DMS153 treated with DMSO at 0.1 percent for 48 hours (cell line): ENCODE data around the gene CFAP46.
"Not testable (repeated sequence)": the region's sequence is repeated elsewhere in the genome, so short reads cannot be mapped to it uniquely, and the experiment has no call there.

Experiments
- DNase-seq: peaks from one replicate; lab custom pipeline; 2025; ENCODE audit not compliant: unreplicated experiment; lab: John Stamatoyannopoulos, UW

CFAP46 gene

DNA sequence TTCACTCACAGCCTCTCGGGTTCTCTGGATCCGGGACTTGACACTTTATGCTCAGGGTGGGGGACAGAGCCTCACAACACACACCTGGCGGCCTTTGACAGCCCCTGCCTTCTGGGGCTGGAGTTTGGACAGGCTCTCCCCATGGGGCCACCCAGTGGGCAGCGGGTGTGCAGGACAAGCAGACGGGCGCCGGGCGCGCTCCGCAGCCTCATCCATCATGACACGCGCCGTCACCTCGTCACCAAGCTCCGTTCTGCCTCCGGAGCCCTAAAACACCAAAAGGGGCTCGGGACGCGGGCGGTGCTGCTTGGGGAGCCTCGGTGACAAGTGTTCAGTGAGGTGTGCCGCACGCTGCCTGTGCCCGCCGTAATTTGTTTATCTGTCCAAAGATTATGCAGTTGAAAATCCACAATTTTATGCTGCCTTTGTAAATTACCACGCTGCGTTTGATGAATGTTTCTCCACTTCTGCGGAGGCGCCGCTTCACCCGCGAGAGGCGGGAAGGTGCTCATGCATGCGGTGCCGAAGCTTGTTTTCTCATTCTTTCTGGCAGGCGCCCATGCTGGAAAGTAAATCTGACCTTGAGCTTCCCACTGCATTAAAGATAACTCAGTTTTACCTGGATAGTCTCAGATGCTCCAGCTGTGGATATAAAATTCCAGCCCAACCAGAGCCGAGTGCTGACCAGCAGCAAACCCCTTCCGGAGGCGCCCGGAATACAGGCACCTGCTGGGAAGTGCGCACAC is 162.6 kb downstream of the CFAP46 start:
- DNase-seq: no peak

DNA sequence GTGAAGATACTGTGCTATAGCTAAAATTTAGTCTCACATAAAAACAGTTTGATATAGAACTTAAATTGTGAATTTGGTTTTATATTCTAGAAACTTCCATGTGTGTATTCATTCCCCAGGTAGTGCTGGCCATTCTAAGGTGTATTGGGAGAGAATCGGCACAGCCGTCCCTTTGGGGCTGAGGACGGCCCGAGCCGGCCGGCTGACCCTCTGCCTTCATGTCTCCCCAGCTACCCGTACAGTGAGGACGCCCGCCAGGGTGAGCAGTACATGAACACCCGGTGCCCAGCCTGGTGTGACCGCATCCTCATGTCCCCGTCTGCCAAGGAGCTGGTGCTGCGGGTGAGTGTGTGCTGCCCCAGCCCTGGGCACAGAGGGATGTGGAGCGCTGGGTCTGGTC is 164.9 kb downstream of the CFAP46 start:
- no peak for DNase-seq

DNA sequence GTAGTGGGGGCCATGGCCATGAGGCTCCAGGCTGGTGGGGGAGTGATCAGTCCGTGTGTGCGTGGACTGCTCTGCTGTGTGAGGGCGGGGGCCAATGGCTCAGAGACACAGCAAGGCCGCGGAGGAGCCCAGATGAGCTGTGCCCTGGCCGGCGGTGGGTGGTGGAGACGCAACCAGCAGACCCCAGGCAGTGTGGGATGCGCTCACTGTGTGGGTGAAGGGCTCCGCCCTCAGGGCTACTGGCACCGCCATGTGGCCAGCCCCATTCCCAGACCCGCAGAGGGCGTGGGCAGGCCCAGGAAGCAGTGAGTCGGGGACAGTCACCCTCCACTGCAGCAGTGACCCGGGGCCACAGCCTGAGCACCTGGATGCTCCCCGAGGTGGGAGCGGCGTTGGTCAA is 165.5 kb downstream of the CFAP46 start:
- DNase-seq: no peak

DNA sequence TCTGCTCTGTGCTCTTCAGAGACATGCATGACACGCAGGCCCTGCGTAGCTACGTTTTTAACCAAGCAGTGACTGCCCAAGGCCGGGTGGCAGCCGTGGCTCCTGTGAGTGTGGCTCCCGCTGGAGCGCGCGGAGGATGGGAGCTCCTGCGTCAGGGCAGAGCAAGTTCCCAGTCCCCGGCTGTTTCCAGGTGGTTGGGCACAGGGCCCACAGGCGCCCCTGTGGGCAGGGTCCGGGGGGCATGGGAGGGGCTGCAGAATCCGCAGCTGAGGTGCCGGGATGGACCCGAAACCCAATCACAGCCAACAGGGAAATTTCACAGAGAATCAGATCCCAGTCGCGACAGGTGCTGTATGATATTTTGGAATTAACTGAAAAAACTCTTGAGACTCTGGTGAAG is 166.2 kb downstream of the CFAP46 start:
- no peak for DNase-seq

DNA sequence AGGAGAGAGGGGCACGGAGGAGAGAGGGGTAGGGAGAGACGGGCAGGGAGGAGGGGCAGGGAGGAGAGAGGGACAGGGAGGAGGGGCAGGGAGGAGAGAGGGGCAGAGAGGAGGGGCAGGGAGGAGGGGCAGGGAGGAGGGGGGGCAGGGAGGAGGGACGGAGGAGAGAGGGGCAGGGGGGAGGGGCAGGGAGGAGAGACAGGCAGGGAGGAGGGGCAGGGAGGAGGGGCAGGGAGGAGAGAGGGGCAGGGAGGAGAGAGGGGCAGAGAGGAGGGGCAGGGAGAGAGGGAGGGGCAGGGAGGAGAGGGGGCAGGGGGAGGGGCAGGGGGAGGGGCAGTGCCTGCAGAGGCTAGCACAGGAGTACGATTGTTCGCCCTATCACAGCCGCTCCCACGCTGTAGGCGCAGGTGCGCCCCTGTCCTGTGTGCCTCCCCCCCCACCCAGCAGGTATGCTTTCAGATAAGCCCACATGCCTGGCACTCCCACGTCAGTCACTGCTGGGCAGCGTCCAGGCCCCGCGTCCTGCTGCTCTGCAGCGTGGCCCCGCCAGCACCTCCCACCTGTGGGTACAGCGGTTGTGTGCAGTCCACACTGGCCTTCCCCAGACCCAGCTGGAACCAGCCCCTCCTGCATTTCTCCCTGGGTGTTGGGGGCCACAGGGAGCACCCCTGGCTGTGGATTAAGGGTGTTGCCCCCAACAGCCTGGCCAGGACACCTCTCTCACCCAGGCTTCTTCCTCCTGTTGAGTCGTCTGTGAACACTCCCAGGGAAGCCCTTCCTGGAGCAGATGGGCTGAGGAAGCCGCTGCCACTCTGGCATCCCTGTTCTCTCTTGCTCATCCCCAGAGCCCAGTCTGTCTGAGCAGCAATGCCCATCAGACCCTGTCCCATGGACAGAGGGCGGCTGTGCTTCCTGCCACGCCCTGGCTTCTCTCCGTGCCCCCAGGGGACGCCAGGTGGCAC is 167.2 kb downstream of the CFAP46 start:
- DNase-seq: no peak

DNA sequence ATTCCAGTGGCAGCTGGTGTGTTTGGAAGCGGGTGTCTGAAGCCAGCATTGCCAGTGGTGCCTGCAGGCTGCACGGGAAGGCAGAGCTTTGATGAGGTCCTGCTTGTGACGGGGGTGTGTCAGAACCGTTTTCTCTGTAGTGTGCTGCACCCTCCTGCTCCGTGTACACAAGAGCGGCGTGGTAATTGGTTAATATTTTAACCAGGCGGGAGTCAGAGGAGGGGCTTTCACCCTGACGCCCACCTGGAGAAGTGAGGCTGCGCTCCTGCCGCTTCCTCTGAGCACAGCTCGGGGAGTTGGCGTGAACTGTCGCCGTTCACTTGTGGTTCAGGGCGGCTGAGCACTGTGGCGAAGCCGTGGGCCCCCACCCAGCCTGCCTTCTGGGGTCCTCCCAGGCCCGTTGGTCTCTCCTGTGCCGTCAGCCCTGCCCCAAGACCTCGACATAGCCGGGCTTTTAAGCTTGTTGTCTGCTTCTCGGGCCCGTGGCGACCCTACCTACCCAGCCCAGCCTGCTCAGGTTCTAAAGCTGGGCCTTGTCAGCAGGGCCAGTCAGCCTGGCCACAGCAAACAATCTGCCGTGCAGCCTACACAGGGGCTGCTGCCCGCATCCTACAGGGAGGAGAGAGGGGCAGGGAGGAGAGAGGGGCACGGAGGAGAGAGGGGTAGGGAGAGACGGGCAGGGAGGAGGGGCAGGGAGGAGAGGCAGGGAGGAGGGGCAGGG is 168.0 kb downstream of the CFAP46 start:
- no peak for DNase-seq

DNA sequence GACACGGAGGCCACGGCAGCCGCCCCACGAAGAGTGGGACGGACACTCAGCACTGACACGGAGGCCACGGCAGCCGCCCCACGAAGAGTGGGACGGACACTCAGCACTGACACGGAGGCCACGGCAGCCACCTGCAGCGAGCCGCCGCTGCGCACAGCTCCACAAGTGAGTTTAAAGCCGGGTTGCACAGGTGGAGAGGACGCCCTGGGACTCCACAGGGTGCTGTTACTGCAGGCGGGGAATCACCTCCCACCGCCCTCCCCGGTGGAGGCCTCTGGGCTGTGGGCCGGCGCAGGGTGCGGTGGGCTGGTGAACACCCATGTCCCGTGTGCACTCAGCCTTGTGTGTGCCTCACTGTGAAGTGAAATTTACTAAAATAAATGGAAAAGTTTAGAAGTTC is 169.6 kb downstream of the CFAP46 start:
- DNase-seq: not testable (repeated sequence)

DNA sequence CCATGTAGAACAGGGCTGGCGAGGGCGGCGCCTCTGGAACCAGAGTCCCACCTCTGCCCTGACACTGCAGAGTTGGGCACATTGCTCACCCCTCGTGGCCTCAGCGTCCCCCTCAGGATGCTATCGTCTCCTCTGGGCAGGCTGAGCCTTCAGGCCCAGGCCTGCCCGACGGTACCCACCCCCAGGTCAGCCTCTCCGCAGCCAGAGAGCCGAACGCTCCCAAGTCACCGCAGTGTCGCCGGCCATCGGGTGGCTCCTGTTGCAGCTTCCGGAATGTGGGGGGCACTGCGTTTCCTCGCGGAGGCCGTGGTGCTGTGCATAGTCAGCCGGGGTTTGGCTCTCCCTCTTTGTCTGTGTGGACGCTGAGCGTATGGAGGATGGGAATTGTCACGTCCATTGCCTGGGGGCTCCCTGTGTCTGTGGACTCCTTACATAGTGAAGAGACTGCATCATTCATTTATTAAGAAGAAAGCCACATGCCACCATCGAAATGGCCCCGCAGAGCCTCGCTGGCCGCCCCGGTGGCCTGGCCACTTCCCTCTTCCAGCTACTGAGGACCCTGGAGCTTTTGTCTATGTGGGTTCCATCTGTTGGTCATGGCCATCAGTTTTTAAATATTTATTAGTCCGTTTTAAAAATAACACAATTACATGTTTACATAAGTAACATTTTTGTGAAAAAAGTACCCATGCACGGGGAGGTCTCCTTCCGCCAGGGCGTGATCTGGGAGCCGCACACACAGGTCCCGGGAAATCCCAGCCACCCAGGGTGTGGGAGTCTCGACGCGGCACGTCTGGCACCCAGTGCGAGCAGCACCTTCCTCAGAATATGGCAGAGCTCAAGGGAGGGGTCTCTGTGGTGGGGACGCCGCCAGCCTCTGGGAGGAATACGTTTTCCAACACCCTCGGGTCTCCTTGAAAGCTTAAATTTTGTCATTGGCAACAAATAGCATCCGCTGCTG is 172.0 kb downstream of the CFAP46 start:
- DNase-seq: no peak

DNA sequence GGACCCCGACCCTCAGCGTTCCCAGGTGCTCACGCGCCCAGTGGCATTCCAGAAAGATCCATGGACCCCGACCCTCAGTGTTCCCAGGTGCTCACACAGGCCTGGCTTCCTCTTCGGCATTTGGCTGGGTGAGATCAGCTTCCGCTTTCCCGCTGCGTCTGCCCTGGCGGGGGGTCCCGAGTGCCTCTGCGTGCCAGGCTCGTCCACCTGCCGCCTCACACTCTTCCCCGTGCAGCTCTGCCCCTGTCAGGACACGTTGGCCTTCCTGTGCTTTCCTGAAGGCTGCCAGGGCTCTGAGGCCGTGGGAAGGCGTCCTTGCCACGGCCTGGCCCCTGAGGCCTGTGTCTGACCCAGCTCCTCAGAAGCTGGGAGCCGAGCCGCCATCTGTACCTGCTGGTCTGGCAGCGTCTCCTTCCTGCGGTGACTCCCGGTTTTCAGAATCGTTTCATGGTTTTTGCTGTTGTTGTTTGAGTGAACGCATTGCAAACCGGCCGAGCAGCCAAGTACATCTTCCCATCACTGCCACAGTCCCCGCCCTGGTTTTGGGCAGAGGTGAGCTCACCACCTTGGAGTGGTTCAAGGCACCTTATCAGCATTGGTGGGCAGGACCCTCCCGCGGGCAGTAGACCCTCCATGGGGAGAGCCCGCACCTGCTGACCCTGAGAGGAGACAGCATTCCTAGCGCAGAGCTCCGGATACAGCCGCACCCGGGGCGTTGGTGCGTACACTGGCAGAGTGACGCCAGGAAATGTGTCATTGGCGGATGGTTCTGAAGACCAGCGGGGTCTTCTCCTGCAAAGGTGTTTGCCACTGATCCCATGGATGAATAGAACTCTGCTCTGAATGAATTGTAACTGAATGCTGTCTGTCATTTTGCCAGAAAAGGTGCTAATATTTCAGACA is 173.8 kb downstream of the CFAP46 start:
- DNase-seq: no peak

DNA sequence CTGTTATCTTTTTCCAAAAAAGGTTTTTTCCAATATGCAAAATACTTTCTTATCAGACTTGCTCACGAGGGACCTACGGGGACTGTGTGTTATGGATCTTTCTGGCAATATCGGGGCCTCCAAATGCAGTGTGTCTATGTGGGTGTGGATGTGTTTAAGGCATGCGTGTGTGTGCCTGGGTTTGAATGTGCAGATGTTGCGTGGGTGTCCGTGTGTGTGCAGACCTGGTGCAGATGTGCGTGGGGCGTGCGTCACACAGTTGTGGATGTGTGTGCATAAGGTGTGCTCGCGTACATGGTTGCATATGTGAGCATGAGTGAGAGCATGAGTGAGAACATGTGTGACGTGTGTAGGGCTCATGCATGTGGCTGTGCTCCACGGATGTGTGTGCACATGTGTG is 176.1 kb downstream of the CFAP46 start:
- no peak for DNase-seq

DNA sequence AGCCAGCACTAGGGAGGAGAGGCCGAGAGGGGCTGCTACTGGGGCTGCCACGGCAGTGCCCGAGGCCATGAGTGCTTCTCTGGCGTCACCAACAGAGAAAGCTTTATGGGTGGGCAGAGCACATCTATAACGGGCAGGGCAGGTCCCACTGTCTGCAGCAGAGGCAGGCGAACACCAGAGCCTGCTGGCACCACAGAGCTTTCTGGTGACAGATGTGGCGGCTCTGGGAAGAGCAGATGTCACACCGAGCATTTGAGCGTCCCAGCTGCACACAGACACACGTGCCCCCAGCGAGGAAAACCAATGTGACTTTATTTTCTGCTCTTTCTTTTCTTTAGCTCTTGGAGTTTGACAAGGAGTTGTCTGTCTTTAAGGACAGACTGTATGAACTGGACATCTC is 176.9 kb downstream of the CFAP46 start:
- DNase-seq: no peak

DNA sequence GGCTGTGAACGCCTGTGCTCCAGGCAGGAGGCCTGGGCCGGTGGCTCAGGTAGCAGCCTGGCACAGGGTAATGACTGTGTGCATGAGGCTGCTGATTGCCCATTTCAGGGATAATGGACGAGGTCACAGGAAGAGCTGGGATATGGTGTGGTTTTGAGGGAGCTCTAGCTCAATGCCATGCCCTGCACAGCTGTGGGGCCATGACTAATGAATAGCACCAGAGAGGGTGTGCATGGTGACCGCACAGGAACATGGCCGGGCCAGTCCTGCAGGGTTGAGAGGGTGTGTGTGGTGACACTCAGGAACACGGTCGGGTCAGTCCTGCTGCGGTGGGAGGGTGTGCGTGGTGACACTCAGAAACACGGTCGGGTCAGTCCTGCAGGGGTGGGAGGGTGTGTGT is 178.3 kb downstream of the CFAP46 start:
- DNase-seq: no peak

DNA sequence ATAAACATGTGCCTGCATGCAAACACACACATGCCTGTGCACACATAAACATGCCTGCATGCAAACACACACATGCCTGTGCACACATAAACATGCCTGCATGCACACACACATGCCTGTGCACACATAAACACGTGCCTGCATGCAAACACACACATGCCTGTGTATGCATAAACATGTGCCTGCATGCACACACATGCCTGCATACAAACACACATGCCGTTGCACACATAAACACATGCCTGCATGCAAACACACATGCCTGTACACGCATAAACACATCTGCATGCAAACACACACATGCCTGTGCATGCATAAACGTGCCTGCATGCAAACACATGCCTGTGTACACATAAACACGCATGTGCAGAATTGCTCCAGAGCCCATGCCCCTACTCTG is 178.8 kb downstream of the CFAP46 start:
- no peak for DNase-seq

DNA sequence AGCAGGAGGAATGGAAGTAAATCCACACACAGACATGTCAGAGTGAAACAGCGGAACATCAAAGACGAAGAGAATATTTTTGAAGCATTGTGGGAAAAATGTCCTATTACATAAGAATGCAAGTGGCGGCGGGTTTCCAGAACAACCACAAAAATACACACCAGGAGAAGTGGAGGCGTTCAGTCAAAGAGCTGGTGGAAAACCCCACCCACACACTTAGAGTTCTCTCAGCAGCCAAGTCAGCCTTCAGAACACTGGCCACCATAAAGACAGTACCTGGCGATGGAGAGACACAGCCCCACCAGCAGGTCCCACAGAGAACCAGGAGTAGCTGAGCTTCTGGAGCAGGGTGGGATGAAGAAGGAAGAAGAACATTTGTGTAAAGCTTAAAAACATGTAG is 180.1 kb downstream of the CFAP46 start:
- DNase-seq: no peak

DNA sequence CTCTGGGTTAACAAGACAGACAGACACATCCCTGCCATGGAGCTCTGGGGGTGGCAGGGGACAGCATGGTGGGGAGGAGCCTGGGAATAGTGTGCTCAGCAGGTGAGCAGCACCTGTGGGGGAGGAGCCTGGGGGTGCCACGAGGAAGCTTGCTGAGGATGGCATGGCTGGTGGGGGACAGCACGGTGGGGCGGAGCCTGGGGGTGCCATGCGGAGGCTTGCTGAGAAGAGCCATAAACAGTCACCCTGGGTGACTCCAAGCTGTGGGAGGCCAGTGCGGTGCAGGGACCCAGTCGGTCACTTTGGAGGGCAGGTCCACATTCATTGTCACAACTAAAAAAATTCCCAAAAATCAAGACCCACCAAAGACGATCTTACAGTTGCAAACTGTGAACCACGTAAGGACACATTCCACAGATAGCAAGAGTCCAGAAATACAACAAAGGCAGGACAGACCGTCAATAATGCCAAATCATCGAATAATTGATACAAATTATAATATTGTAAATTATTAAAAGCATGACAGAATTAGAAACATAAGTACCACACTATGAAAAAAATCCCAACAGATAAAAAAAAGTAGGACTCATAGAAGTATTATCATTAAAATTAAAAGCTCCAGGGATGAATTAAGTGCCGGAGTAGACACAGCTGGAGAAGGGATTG is 180.8 kb downstream of the CFAP46 start:
- DNase-seq: no peak

DNA sequence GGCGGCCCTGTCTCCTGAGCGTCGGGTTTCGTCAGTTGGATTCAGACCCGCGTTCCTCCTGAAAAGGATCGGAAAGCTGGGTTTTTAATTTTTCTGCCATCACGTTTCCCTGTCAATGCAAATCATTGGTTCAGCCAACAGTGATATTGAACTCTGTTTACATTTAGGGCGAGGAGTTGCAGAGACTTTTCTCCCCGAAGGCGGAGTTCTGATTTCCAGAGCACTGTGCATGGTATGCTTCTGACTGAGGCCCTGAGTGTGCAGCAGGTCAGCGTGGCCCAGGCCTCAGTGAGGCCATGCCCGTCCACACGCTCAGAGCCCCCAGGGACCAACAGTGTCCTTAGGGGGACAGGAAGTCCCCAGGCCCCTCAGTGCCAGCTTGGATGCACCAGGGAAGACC is 183.5 kb downstream of the CFAP46 start:
- DNase-seq: no peak
